Calu3 (cell line): ENCODE results near the gene USPL1. TPM values are rescaled to one million over a fixed set of nuclear protein-coding genes. Genes with fewer than 3 reads are reported as not detected.

Experiments used
- BruUV-seq: library from RNA; stranded (reverse); fragments of 400-500 nt; replicated peaks from 2 replicates; lab custom pipeline; 2021; lab: Mats Ljungman, UMichigan
- CTCF ChIA-PET: fragments of 300-600 bp; sonication (Branson Sonifier 250); formaldehyde crosslinking; loops from one replicate; lab custom pipeline; 2022; ENCODE audit warnings: antibody characterized with exemption; lab: Charles Lee
- DNase-seq: peaks from one replicate; pipeline ENCODE4 v3.0.0; 2022
- H3K27ac Mint-ChIP-seq: one replicate; pipeline ENCODE4 v1.8.0; 2022; ENCODE audit warnings: mixed read lengths; ENCODE audit not compliant: unreplicated experiment
- H3K27me3 Mint-ChIP-seq: one replicate; pipeline ENCODE4 v1.8.0; 2022; ENCODE audit warnings: mixed read lengths; ENCODE audit not compliant: unreplicated experiment
- H3K36me3 Mint-ChIP-seq: one replicate; pipeline ENCODE4 v1.8.0; 2022; ENCODE audit warnings: mild to moderate bottlenecking, moderate library complexity, mixed read lengths; ENCODE audit not compliant: insufficient read depth, unreplicated experiment
- H3K4me1 Mint-ChIP-seq: one replicate; pipeline ENCODE4 v1.8.0; 2022; ENCODE audit warnings: mild to moderate bottlenecking, low read depth, mixed read lengths; ENCODE audit not compliant: unreplicated experiment
- H3K4me3 Mint-ChIP-seq: one replicate; pipeline ENCODE4 v1.8.0; 2022; ENCODE audit warnings: mild to moderate bottlenecking, low read depth, moderate library complexity, mixed read lengths; ENCODE audit not compliant: unreplicated experiment
- H3K9me3 Mint-ChIP-seq: one replicate; pipeline ENCODE4 v1.8.0; 2022; ENCODE audit warnings: low read depth, mixed read lengths; ENCODE audit not compliant: unreplicated experiment
- CTCF ChIP-seq: fragments of 200-600 bp; IDR thresholded peaks from one replicate; pipeline ENCODE4 v1.8.0; 2022; ENCODE audit warnings: antibody characterized with exemption; ENCODE audit not compliant: unreplicated experiment
- intact Hi-C: fragments of 100-400 bp; cut with micrococcal nuclease; formaldehyde crosslinking; loops from one replicate; pipeline ENCODE4 v1.10.0; 2022; ENCODE audit not compliant: unreplicated experiment
- total RNA-seq: library from RNA; stranded (reverse); gene quantifications from 2 replicates; pipeline ENCODE4 v1.2.3, GENCODE V29; 2022

Gene USPL1
- total RNA-seq, 1 experiment from 2014 or later, result 11.2 TPM

- CTCF ChIA-PET, result no interaction called here
- Mint-ChIP-seq H3K4me3 (no peak overlapping the region), H3K36me3 (no peaks in the 10 kb centered on the region), H3K27ac (no peak overlapping the region), H3K4me1 (no peaks in the 10 kb centered on the region), H3K27me3 (no peaks in the 10 kb centered on the region), H3K9me3 (no peaks in the 10 kb centered on the region)
- TF ChIP-seq CTCF, result no peak
- no TSS peak for BruUV-seq
- DNase-seq, result no peak
- intact Hi-C loops, result no loop called here
Observed at GRCh38 chr13:30584051-30584731, 33.5 kb upstream of the USPL1 start.

- H3K36me3 Mint-ChIP-seq, result no peaks in the 10 kb centered on the region
- DNase-seq, result no peak
- no peak overlapping the region for H3K4me3 Mint-ChIP-seq
- no peaks in the 10 kb centered on the region for H3K4me1 Mint-ChIP-seq
- intact Hi-C loops, result no loop called here
- no peaks in the 10 kb centered on the region for H3K9me3 Mint-ChIP-seq
- BruUV-seq, result no TSS peak
- TF ChIP-seq CTCF, result no peak
- H3K27ac Mint-ChIP-seq, result no peak overlapping the region
- CTCF ChIA-PET, result interaction anchor here (0.7 to 0.8 kb wide), 2 partner anchors 122 to 294 kb away, joined by 3 to 7 read pairs; no protein-coding TSS in a partner anchor
- no peaks in the 10 kb centered on the region for H3K27me3 Mint-ChIP-seq
Observed at GRCh38 chr13:30585748-30586262, 31.9 kb upstream of the USPL1 start.

GRCh38 chr13:30587231-30587630 lies 30.5 kb upstream of the USPL1 start:
- no peak for TF ChIP-seq CTCF
- H3K9me3 Mint-ChIP-seq, result no peaks in the 10 kb centered on the region
- no peaks in the 10 kb centered on the region for H3K4me1 Mint-ChIP-seq
- no peak overlapping the region for H3K4me3 Mint-ChIP-seq
- H3K36me3 Mint-ChIP-seq, result no peaks in the 10 kb centered on the region
- DNase-seq, result no peak
- no TSS peak for BruUV-seq
- intact Hi-C loops, result no loop called here
- CTCF ChIA-PET, result no interaction called here
- no peaks in the 10 kb centered on the region for H3K27me3 Mint-ChIP-seq
- no peak overlapping the region for H3K27ac Mint-ChIP-seq

GRCh38 chr13:30587739-30588138 lies 30.0 kb upstream of the USPL1 start:
- no peak for TF ChIP-seq CTCF
- no peak overlapping the region for H3K27ac Mint-ChIP-seq
- no peaks in the 10 kb centered on the region for H3K36me3 Mint-ChIP-seq
- H3K4me1 Mint-ChIP-seq, result no peaks in the 10 kb centered on the region
- no TSS peak for BruUV-seq
- no peak for DNase-seq
- CTCF ChIA-PET, result no interaction called here
- intact Hi-C loops, result no loop called here
- H3K9me3 Mint-ChIP-seq, result no peaks in the 10 kb centered on the region
- no peak overlapping the region for H3K4me3 Mint-ChIP-seq
- H3K27me3 Mint-ChIP-seq, result no peaks in the 10 kb centered on the region
